ENCODE data around the gene TMEM271.
"Not testable (repeated sequence)": the region's sequence is repeated elsewhere in the genome, so short reads cannot be mapped to it uniquely, and the experiment has no call there.

TMEM271 gene

DNA sequence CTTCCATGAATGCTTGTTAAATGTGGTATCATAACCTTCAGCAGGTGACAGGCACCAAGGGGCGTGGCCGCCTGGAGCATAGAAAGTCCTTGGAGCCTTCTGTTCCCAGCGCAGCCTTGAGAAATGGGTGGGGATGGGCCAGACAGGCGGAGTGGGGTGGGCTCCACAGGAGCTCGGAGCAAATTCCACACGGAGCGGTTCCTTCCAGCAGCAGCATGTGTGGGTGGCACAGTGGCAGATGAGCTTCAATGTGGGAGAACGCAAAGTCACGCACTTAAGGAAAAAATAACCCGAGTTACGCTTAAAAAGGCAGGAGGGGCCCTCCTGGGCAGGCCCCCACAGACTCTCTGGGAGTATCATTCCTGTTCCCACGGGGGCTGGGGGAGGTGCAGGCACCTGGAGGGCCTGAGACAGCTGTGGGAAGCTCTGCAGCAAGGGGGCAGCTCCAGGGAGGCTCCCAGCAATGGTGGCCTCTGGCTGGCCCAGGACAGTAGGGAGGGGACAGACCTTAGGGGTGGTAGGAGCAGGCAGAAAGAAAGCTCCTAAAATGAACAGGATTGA lies 15.3 kb downstream of the TMEM271 start:
- no peak for DNase-seq

- no peak for DNase-seq
These were observed 16.0 kb downstream of the TMEM271 start for GRCh38 chr4:560061-560460.

GRCh38 chr4:555566-556275 lies 20.4 kb downstream of the TMEM271 start:
- no peak for DNase-seq

DNA sequence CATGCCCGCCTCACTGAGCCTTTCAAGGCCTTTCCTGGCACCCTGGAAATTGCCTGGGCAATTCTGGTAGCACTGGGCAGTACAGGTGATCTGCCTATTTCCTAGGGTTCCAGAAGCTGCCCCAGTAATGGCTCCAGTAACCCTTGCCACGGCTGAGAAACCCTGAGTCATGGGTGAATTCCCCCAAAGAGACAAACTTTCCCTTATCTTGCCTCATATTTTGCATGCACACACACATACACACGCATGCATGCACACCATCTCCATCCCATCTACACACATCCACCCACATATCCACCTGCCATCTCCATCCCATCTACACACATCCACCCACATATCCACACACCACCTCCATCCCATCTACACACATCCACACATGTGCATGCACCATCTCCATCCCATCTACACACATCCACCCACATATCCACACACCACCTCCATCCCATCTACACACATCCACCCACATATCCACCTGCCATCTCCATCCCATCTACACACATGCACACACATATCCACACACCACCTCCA lies 21.2 kb downstream of the TMEM271 start:
- DNase-seq: not testable (repeated sequence)

- DNase-seq: no peak
These were observed 24.1 kb downstream of the TMEM271 start for GRCh38 chr4:552019-552418.

DNA sequence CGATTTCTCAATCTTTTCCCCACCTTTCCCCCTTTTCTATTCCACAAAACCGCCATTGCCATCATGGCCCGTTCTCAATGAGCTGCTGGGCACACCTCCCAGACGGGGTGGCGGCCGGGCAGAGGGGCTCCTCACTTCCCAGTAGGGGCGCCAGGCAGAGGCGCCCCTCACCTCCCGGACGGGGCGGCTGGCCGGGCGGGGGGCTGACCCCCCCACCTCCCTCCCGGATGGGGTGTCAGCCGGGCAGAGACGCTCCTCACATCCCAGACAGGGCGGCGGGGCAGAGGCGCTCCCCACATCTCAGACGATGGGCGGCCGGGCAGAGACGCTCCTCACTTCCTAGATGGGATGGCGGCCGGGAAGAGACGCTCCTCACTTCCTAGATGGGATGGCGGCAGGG lies 25.8 kb downstream of the TMEM271 start:
- not testable (repeated sequence) for DNase-seq

- DNase-seq: no peak
These were observed 27.1 kb downstream of the TMEM271 start for GRCh38 chr4:548976-549375.

DNA sequence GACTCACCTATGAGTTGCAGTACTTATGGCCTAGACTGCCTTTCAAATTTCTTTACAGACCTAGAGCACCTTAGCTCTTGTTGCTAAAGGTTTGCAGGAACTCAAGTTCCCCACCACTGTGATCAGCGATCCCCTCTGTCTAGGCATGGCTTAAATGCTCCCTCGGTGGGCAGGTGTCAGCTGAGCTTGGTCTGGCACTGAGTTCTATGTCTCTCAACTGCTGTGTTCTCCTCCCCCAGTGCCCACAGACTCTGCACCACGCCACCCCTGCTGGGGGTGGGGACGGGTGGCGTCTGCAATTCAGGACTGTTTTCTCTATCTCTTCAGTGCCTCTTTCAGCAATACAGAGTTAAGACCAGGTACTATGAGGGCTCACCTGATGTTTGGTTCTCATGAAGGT lies 30.5 kb downstream of the TMEM271 start:
- no peak for DNase-seq

DNA sequence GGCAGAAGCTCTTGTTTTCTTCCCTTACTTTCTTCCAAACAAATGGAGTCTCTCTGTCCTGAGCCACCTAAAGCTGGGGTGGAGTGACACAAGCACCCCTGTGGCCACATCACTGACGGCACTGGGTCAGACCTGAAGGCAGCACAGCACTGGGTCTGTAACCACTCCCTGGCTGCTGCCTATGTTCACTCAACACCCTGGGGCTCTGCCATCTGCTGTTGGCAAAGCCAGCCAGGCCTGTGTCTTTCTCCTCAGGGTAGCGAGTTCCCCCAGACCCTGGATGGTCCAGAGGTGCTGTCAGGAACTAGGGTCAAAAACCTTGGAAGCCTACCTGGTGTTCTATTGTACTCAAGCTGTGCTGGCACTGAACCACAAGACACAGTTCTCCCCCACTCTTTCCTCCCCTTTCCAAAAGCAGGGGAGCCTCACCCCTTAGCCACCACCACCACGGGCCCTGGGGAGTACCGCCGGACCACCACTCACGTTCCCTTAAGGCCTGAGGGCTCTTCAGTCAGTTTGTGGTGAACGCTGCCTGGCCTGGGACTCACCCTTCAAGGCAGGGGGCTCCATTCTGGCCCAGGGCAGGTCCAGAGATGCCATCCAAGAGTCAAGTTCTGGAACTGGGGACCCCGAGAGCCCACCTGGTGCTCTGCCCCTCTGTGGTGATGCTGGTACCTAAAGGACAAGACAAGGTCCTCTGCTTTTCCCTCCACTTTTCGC lies 31.5 kb downstream of the TMEM271 start:
- no peak for DNase-seq

DNA sequence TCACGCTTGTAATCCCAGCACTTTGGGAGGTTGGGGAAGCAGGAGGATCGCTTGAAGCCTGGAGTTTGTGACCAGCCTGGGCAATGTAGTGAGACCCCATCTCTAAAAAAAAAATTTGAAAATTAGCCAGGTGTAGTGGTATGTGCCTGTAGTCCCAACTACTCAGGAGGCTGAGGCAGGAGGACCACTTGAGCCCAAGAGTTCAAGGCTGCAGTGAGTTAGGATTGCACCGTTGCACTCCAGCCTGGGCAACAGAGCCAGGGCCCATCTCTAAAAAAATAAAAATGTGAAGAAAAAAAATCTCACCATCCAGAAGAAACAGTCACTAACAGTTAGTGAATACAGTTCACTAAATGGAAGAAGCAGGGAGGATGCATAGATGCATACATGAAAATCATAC lies 34.8 kb downstream of the TMEM271 start:
- DNase-seq: no peak

DNA sequence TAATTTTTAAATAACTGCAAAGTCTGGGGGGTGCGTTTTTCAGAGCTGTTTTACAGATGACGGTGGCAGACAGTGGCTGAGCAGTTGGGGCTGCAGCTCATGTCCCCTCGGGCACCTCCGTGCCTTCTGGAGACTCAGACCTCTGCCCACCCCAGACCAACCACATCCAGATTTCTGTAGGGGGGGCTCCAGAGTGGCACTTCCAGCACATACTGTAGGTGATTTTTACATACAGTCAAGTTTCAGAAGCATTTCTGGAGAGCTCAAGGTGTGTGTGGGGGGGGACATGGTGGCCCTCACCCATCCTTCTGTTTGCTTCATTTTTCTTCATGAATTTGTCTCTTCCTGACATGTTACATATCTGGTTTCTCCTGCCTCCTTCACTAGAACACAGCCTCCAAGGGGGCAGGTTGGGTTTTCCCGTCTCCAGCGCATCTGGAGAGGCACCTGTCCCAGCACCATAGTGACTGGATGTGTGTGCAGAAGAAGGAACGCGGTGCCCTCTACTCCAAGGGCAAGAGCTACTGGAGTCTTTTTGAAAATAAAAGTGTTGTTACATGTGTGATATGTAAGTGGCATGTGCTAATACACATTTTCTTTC lies 37.5 kb downstream of the TMEM271 start:
- no peak for DNase-seq

- no peak for DNase-seq
These were observed 38.4 kb downstream of the TMEM271 start for GRCh38 chr4:537436-538264.

GRCh38 chr4:536351-536972 lies 39.6 kb downstream of the TMEM271 start:
- no peak for DNase-seq

DNA sequence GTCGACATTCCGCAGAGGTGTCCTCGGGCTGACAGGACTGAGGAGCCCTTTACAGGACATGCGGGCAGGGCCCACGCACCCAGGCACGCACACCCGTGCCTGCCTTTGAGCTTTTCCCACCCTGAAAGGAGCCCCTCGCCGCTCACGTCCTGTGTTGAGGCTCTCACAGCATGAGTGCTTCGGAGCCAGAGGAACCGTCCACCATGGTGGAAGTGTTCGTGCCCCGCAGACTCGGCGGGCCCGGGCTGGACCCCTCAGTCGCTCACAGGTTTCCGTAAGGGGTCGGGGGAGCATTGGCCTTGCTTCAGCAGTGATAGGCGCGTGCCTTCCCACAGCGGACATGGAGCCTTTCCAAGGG lies 40.2 kb downstream of the TMEM271 start:
- DNase-seq: no peak

DNA sequence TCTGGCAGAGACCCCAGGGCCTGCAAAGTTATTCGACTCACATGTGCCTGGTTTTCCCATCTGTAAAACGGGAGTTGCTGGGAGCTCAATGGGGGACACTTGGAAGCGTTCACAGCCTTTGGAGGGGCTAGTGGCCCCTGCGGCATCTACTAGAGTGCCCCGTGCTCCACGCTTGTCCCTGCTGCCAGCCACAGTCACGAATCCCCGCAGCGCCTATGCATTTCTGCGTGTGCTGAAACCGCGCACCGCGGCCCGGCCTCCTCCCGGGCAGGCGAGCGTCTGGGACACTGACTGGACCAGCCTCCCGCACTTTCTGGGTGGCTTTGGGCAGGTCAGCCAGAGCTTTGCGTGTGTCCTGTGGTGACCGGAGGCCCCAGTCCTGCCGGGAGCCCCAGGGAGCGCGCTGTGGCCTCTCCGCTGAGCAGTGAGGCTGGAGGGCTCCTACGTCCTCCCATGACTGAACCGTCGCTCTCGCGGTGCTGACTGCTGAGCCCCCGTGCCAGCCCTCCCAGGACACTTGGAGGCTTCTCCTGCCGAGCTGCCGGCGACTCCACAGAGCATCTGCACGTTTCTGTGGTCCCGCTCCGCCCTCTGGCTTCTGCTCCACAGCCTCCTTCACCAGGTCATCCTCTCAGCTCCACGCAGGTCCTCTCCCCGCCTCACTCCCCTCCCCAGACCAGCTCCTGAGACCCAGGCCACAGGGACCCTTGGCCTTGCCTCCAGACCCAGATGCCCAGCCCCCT lies 40.7 kb downstream of the TMEM271 start:
- no peak for DNase-seq

DNA sequence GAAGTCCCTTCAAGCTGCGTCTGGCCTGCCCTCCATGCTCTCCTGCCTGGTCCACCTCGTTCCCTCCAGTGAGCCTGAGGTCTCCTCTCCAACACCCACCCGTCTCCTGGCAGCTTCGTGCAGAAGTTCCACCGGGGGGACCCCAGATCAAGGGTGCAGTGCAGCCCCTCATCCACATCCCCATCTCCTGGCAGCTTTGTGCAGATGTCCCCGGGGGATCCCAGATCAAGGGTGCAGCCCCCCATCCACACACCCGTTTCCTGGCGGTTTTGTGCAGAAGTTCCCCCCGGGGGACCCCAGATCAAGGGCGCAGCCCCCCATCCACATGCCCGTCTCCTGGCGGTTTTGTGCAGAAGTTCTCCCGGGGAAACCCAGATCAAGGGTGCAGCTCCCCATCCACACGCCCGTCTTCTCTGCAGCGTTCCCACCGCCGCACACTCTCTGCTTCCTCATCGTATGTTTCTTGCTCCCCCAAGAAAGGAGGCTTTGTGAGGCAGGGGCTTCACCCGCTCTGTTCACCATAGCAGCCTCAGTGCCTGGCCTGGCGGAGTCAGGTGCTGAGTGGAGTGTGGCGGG lies 41.4 kb downstream of the TMEM271 start:
- DNase-seq: no peak

DNA sequence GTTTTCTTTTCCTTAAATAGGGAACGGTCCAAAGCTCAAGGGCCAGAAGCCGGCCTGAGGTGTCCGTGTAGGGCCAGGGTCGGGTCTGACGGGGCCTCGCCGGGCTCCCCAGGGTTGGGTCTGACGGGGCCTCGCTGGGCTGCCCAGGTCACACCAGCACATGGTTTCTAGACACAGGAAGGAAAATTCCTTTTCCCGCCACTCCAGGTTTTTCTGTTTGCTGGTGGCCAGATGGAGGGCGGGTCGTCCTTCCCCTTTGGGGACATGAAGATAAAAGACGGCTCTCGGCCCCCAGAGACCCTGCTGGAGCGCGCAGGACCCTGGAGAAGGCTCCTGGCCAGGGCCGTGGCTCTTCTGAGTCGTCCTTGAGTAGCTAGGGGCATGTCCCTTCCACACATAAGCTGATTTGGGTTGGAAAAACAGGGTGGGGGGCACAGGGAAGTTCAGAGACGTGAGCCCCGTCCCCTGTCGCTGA lies 42.0 kb downstream of the TMEM271 start:
- DNase-seq: no peak

GRCh38 chr4:533318-534100 lies 42.6 kb downstream of the TMEM271 start:
- no peak for DNase-seq

- no peak for DNase-seq
These were observed 43.3 kb downstream of the TMEM271 start for GRCh38 chr4:532588-533317.
